ENCODE results near the gene PAX7. TPM values are rescaled to one million over a fixed set of nuclear protein-coding genes. Genes with fewer than 3 reads are reported as not detected.

PAX7 gene
- total and polyA plus RNA-seq, 2 donors (not counting 3 experiments of a cell fraction or from before 2014, with no cell fraction given): not detected

DNA sequence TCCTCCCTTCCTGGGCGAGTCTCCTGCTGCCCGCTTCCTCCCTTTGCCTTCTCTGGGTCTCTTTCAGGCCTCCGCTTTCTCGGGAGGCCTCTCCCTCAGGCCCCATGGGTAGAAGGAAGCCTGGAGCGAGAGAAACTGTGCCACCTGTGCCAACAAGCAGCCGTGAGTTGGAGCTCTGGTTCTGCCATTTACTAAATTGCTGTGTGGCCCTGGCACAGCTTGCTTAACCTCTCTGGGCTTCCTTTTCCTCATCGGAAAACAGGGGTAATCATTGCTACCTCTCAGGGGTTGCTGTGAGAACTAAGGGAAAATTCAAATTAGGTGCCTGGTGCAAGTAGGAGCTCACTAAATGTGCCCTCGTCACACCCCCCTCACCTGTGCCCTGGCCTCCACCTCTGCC is 80.4 kb downstream of the PAX7 start:
- no TSS peak for BruUV-seq (replicated peaks)
- no peaks in the 10 kb centered on the region for H4K20me1 ChIP-seq (replicated peaks; ENCODE audit: control insufficient read depth, extremely low read depth, insufficient read depth, low read length)
- POLR2A ChIA-PET: no interaction called here

More for the DNA sequence above, 80.4 kb downstream of the PAX7 start:
- TF ChIP-seq POLR2A (IDR thresholded peaks at IDR 0.05; ENCODE audit: low read depth, low read length) (no peak), FOS (IDR thresholded peaks at IDR 0.05; ENCODE audit: borderline replicate concordance, insufficient read depth, low read length) (no peak), GATA2 (IDR thresholded peaks at IDR 0.05; ENCODE audit: insufficient read depth, insufficient read length, low read depth, low read length) (no peak), JUN (IDR thresholded peaks at IDR 0.05; ENCODE audit: borderline replicate concordance, insufficient read depth, insufficient read length, low read depth) (no peak), POLR2AphosphoS5 (IDR thresholded peaks at IDR 0.05; ENCODE audit: insufficient read depth, low read depth, low read length) (no peak), MYC (IDR thresholded peaks at IDR 0.05; ENCODE audit: low read depth, low read length) (no peak), EZH2 (IDR thresholded peaks at IDR 0.05; ENCODE audit: borderline replicate concordance, low read depth, low read length, severe bottlenecking) (no peak)
- TF ChIP-seq, protein P1, sequence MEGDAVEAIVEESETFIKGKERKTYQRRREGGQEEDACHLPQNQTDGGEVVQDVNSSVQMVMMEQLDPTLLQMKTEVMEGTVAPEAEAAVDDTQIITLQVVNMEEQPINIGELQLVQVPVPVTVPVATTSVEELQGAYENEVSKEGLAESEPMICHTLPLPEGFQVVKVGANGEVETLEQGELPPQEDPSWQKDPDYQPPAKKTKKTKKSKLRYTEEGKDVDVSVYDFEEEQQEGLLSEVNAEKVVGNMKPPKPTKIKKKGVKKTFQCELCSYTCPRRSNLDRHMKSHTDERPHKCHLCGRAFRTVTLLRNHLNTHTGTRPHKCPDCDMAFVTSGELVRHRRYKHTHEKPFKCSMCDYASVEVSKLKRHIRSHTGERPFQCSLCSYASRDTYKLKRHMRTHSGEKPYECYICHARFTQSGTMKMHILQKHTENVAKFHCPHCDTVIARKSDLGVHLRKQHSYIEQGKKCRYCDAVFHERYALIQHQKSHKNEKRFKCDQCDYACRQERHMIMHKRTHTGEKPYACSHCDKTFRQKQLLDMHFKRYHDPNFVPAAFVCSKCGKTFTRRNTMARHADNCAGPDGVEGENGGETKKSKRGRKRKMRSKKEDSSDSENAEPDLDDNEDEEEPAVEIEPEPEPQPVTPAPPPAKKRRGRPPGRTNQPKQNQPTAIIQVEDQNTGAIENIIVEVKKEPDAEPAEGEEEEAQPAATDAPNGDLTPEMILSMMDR (IDR thresholded peaks at IDR 0.05; ENCODE audit: extremely low read depth in 1 of 2, insufficient read depth in 1 of 2, low read depth in 1 of 2, low read length in 2 of 2): no peak
- TF ChIP-seq, protein P2, sequence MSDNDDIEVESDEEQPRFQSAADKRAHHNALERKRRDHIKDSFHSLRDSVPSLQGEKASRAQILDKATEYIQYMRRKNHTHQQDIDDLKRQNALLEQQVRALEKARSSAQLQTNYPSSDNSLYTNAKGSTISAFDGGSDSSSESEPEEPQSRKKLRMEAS (IDR thresholded peaks at IDR 0.05; ENCODE audit: insufficient read depth, insufficient read length): no peak
- Histone ChIP-seq H2AFZ (ENCODE audit: low read depth, low read length) (no peak overlapping the region), H3K4me1 (ENCODE audit: control insufficient read depth, extremely low read depth, insufficient read depth, low read length) (no peaks in the 10 kb centered on the region), H3K27ac (ENCODE audit: insufficient read depth, low read depth, low read length) (no peak overlapping the region), H3K4me2 (ENCODE audit: insufficient read depth, low read length) (no peak overlapping the region), H3K79me2 (ENCODE audit: control insufficient read depth, insufficient read depth, low read length) (no peaks in the 10 kb centered on the region), H3K27me3 (ENCODE audit: control insufficient read depth in 2 of 2, insufficient read depth in 2 of 2, low read length in 2 of 2) (peaks cover 3 to 6% of the 10 kb centered on the region in 2 experiments), H3K9ac (replicated peaks; ENCODE audit: extremely low read depth, insufficient read depth, low read length) (no peak overlapping the region), H3K36me3 (ENCODE audit: control insufficient read depth in 2 of 2, extremely low read depth in 1 of 2, insufficient read depth in 2 of 2, low read length in 2 of 2) (no peaks in the 10 kb centered on the region), H3K4me3 (replicated peaks in 1 of 3; ENCODE audit: insufficient read depth in 1 of 3, low read depth in 1 of 3, low read length in 3 of 3) (no peak overlapping the region), H3K9me3 (replicated peaks; ENCODE audit: control insufficient read depth, insufficient read depth, low read length) (no peaks in the 10 kb centered on the region), H3K9me1 (replicated peaks; ENCODE audit: control insufficient read depth, extremely low read depth, insufficient read depth, low read length) (no peaks in the 10 kb centered on the region)
- FAIRE-seq (no peak), DNase-seq (ENCODE audit: low read depth, low spot score) (no peak)
- dilution Hi-C loops (cut with MboI; ENCODE audit: extremely low pct_ligation_motif_present, low sequenced_read_pairs): no loop called here
- CTCF ChIA-PET: no interaction called here
- intact Hi-C loops (cut with micrococcal nuclease): no loop called here
